ENCODE data around the gene NOXO1.
A peak's percentile ranks its signal among the peaks of the same experiment; 100 is the strongest.
"Not testable (repeated sequence)": the region's sequence is repeated elsewhere in the genome, so short reads cannot be mapped to it uniquely, and the experiment has no call there.

The NOXO1 gene

GRCh38 chr16:1973461-1974156, 7.7 kb downstream of the NOXO1 start:
- Histone ChIP-seq H3K36me3 (ENCODE audit: insufficient read depth, low read depth, low read length) (peaks cover 36% of the 10 kb centered on the region), H3K4me1 (ENCODE audit: insufficient read depth, low read length) (no peaks in the 10 kb centered on the region; the same call in 1 of the 2 replicates), H3K27me3 (ENCODE audit: insufficient read depth, low read length) (peaks cover 1% of the 10 kb centered on the region; the same call in 1 of the 2 replicates), H3K27ac (ENCODE audit: low read length) (no peak overlapping the region), H3K9ac (ENCODE audit: low read depth, low read length) (no peak overlapping the region), H3K4me3 (ENCODE audit: low read length) (no peak overlapping the region), H3K9me3 (ENCODE audit: insufficient read depth, low read depth, low read length) (no peaks in the 10 kb centered on the region)

DNA sequence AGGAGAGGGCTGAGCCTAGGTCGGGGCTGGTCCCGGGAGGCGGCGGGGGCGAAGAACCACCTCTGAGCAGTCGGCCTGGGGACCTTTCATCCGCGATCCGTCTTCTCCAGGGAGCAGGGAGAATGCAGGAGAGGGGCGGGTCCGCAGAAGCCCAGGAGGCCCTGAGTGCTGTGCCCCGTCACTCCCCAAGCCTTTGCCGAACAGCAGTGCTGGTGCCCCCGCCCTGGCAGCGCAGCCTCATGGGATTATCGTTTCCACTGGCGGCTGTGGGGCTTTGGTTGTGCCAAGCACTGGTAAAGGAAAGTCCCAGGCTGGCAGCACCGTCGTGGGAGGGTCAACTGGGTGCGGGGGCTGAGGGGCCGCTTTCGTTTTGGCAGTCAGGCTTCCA, 8.8 kb downstream of the NOXO1 start:
- no peaks in the 10 kb centered on the region; the same call in 1 of the 2 replicates for H3K4me1 ChIP-seq (ENCODE audit: insufficient read depth, low read length)
- H3K9me3 ChIP-seq (ENCODE audit: insufficient read depth, low read depth, low read length), result no peaks in the 10 kb centered on the region
- H3K9ac ChIP-seq (ENCODE audit: low read depth, low read length), result peak overlapping the region; percentile 95
- H3K4me3 ChIP-seq (ENCODE audit: low read length), result peak overlapping the region; percentile 91
- H3K27me3 ChIP-seq (ENCODE audit: insufficient read depth, low read length), result no peaks in the 10 kb centered on the region
- peaks cover 33% of the 10 kb centered on the region for H3K36me3 ChIP-seq (ENCODE audit: insufficient read depth, low read depth, low read length)
- H3K27ac ChIP-seq (ENCODE audit: low read length), result no peak overlapping the region

GRCh38 chr16:1971796-1972489, 9.3 kb downstream of the NOXO1 start, which contains the start of gene TBL3:
Gene TBL3, plus strand, starts transcription at chr16:1972053. Its CDS starts 112 bp downstream, at chr16:1972165.
- Histone ChIP-seq H3K9me3 (ENCODE audit: insufficient read depth, low read depth, low read length) (no peaks in the 10 kb centered on the region), H3K4me3 (ENCODE audit: low read length) (peak within 1 kb of the TSS; percentile 91), H3K4me1 (ENCODE audit: insufficient read depth, low read length) (no peaks in the 10 kb centered on the region; the same call in 1 of the 2 replicates), H3K27me3 (ENCODE audit: insufficient read depth, low read length) (no peaks in the 10 kb centered on the region), H3K27ac (ENCODE audit: low read length) (peak within 1 kb of the TSS; percentile 40), H3K36me3 (ENCODE audit: insufficient read depth, low read depth, low read length) (peaks cover 27% of the 10 kb centered on the region), H3K9ac (ENCODE audit: low read depth, low read length) (peak within 1 kb of the TSS; percentile 95)

DNA sequence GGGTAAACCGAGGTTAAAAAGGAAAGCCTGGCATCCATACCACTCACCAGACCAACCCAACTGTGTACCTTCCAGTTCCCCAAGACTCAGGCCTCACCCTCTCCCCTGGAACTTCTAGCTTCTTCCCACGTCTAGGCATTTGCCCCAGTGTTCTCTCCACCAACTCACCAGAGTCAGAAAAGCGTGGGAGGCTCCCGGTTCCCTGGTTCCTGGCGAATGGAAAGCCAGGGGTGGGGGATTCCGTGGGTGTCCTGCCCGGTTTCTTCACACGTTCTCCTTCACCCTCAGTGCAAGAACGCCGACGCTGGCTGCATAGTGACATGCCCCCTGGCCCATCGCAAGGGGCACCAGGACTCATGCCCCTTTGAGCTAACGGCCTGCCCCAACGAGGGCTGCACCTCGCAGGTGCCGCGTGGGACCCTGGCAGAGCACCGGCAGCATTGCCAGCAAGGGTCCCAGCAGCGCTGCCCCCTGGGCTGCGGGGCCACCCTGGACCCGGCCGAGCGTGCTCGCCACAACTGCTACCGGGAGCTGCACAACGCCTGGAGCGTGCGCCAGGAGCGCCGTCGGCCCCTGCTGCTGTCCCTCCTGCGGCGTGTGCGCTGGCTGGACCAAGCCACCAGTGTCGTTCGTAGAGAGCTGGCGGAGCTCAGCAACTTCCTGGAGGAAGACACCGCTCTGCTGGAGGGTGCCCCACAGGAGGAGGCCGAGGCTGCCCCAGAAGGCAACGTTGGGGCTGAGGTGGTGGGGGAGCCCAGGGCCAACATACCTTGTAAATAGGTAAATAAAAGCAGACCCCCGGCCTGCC, 12.9 kb downstream of the NOXO1 start:
- Histone ChIP-seq H3K4me3 (ENCODE audit: low read length) (no peak overlapping the region), H3K27ac (ENCODE audit: low read length) (no peak overlapping the region), H3K36me3 (ENCODE audit: insufficient read depth, low read depth, low read length) (peaks cover 9% of the 10 kb centered on the region), H3K9ac (ENCODE audit: low read depth, low read length) (no peak overlapping the region), H3K27me3 (ENCODE audit: insufficient read depth, low read length) (no peaks in the 10 kb centered on the region), H3K4me1 (ENCODE audit: insufficient read depth, low read length) (no peaks in the 10 kb centered on the region; the same call in 1 of the 2 replicates), H3K9me3 (ENCODE audit: insufficient read depth, low read depth, low read length) (no peaks in the 10 kb centered on the region)

DNA sequence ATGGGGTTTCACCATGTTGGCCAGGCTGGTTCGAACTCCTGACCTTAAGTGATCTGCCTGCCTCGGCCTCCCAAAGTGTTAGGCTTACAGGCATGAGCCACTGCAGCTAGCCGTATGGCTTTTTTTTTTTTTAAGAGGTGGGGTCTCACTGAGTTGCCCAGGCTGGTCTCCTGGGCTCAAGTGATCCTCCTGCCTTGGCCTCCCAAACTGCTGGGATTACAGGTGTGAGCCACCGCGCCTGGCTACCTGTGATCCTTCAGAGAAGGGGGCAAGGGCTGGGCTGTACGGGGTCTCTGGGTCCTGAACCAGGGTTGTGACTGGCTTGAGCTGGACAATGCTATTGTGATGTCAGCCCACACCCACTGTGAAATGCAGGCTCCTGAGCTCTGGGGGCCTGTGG, 14.8 kb downstream of the NOXO1 start, which contains the start of gene RNF151:
Gene RNF151, plus strand, starts transcription at position 397 of the 400 bp plus-strand sequence. CDS start 26 bp downstream, outside the sequence.
- H3K36me3 ChIP-seq (ENCODE audit: insufficient read depth, low read depth, low read length), result peaks cover 28% of the 10 kb centered on the region
- H3K27ac ChIP-seq (ENCODE audit: low read length), result no peak within 1 kb of the TSS
- H3K27me3 ChIP-seq (ENCODE audit: insufficient read depth, low read length), result no peaks in the 10 kb centered on the region
- no peaks in the 10 kb centered on the region for H3K9me3 ChIP-seq (ENCODE audit: insufficient read depth, low read depth, low read length)
- peaks cover 5% of the 10 kb centered on the region; the same call in 1 of the 2 replicates for H3K4me1 ChIP-seq (ENCODE audit: insufficient read depth, low read length)
- H3K9ac ChIP-seq (ENCODE audit: low read depth, low read length), result peak within 1 kb of the TSS; percentile 99; the same call in 1 of the 2 replicates
- peak within 1 kb of the TSS; percentile 92 for H3K4me3 ChIP-seq (ENCODE audit: low read length)

DNA sequence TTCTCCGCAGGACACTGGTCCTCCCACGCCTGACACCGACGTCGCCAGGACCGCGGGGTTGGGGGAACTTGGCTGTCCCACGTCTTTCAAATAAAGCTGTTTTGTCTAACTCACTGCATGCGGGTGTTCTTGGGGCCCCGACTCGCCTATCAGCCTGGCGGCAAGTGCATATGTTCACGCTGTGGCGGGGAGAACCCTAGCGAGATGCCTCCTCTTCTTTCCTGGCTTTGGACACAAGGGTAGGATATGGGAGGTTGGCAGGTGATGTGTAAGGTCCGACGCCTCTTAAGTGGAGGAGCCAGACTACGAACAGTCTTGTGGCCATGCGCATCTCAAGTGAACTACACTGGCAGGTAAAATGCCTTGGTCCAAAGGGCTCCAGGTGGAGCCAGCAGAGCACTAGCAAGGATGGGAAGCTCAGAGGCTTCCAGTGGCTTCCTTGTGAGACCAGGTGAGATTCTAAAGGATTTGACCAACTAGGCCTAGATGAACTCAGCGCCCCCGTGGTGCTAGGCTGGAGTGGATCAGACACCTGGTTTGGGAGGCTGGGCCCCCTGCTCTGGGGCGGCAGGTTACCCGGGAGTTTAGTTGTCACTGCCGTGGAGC, 15.8 kb downstream of the NOXO1 start:
- peak overlapping the region; percentile 99 for H3K9ac ChIP-seq (ENCODE audit: low read depth, low read length)
- peak overlapping the region; percentile 81 for H3K27ac ChIP-seq (ENCODE audit: low read length)
- H3K4me3 ChIP-seq (ENCODE audit: low read length), result peak overlapping the region; percentile 92
- no peaks in the 10 kb centered on the region for H3K9me3 ChIP-seq (ENCODE audit: insufficient read depth, low read depth, low read length)
- H3K27me3 ChIP-seq (ENCODE audit: insufficient read depth, low read length), result no peaks in the 10 kb centered on the region
- peaks cover 5% of the 10 kb centered on the region; the same call in 1 of the 2 replicates for H3K4me1 ChIP-seq (ENCODE audit: insufficient read depth, low read length)
- peaks cover 33% of the 10 kb centered on the region for H3K36me3 ChIP-seq (ENCODE audit: insufficient read depth, low read depth, low read length)

DNA sequence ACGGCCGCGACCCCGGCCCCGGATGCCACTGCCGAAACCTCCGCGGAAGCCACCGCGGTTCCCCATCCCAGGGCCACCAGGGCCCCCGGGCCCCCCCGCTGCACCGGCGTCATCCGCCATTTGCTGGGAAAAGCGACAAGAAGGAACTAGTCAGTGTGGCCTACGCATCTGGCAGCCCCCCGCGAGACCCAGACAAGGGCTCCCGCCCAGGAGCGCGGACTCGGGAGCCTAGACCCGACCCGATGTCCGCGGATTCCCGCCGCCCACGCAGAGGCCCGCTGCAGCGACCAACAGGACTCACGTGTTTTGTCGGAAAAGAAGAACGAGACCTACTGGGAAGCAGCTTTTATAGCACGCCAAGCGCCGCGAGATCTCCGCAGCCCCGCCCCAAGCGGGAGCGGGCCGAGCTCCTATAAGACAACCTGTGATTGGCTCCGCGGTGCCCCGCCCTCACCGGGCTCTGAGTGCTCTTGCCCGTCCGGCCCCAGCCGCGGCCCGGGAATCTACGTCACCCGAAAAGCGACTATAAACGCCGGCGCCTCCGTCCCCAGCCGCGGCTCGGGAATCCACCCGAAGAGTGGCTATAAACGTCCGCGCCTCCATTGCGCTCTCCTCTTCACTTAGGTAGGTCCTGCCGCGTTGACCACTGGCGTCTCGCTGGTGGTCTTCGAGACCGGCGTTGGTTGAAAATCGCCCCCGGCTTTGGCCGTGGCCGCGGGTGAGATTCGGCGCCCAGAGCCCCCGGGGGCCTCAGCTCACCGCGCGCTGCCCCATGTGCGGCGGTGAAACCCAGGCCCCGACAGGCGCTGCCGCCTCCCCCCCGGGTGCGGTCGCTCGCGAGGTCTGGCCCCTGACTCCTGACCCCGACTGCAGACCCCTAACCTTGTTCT, 16.5 kb downstream of the NOXO1 start, which contains the start of gene RPS2:
Gene RPS2, minus strand, starts transcription at position 321 of the 890 bp plus-strand sequence. Its CDS starts 201 bp downstream, at position 120.
- Histone ChIP-seq H3K27me3 (ENCODE audit: insufficient read depth, low read length) (no peaks in the 10 kb centered on the region), H3K9me3 (ENCODE audit: insufficient read depth, low read depth, low read length) (no peaks in the 10 kb centered on the region), H3K9ac (ENCODE audit: low read depth, low read length) (peak within 1 kb of the TSS; percentile 99), H3K4me3 (ENCODE audit: low read length) (peak within 1 kb of the TSS; percentile 92), H3K27ac (ENCODE audit: low read length) (peak within 1 kb of the TSS; percentile 81), H3K4me1 (ENCODE audit: insufficient read depth, low read length) (peaks cover 5% of the 10 kb centered on the region; the same call in 1 of the 2 replicates), H3K36me3 (ENCODE audit: insufficient read depth, low read depth, low read length) (peaks cover 33% of the 10 kb centered on the region)

- Histone ChIP-seq H3K27me3 (ENCODE audit: insufficient read depth, low read length) (peaks cover 1% of the 10 kb centered on the region; the same call in 1 of the 2 replicates), H3K4me3 (ENCODE audit: low read length) (peak overlapping the region; percentile 92), H3K27ac (ENCODE audit: low read length) (peak overlapping the region; percentile 66), H3K36me3 (ENCODE audit: insufficient read depth, low read depth, low read length) (peaks cover 33% of the 10 kb centered on the region), H3K9me3 (ENCODE audit: insufficient read depth, low read depth, low read length) (no peaks in the 10 kb centered on the region), H3K9ac (ENCODE audit: low read depth, low read length) (peak overlapping the region; percentile 99), H3K4me1 (ENCODE audit: insufficient read depth, low read length) (peaks cover 7% of the 10 kb centered on the region; the same call in 1 of the 2 replicates)
Observed at GRCh38 chr16:1963806-1964505, 17.3 kb downstream of the NOXO1 start.

GRCh38 chr16:1962161-1963153, 18.8 kb downstream of the NOXO1 start:
- peak overlapping the region; percentile 99 for H3K9ac ChIP-seq (ENCODE audit: low read depth, low read length)
- H3K36me3 ChIP-seq (ENCODE audit: insufficient read depth, low read depth, low read length), result peaks cover 33% of the 10 kb centered on the region
- H3K27me3 ChIP-seq (ENCODE audit: insufficient read depth, low read length); H3K9me3 ChIP-seq (ENCODE audit: insufficient read depth, low read depth, low read length); H3K27ac ChIP-seq (ENCODE audit: low read length); H3K4me1 ChIP-seq (ENCODE audit: insufficient read depth, low read length): not testable (repeated sequence)
- H3K4me3 ChIP-seq (ENCODE audit: low read length), result peak overlapping the region; percentile 92

All from iPS-20b (cell line).